ENCODE data around the gene SPP1.

- TF ChIP-seq CTCF (IDR thresholded peaks at IDR 0.05; ENCODE audit: borderline replicate concordance, extremely low read depth, low read length, poor library complexity, severe bottlenecking) (no peak), EZH2 (IDR thresholded peaks at IDR 0.05; ENCODE audit: borderline replicate concordance, low read depth, low read length, severe bottlenecking) (no peak)
Measured at GRCh38 chr4:88005946-88006345, 30.4 kb downstream of the SPP1 start.
